Measurements from ENCODE around the gene SUPT16H. TPM values are rescaled to one million over a fixed set of nuclear protein-coding genes. Genes with fewer than 3 reads are reported as not detected.

The SUPT16H gene
- total and polyA plus RNA-seq, 12 donors: 39.2 to 76.4 (median 49.1) TPM

DNA sequence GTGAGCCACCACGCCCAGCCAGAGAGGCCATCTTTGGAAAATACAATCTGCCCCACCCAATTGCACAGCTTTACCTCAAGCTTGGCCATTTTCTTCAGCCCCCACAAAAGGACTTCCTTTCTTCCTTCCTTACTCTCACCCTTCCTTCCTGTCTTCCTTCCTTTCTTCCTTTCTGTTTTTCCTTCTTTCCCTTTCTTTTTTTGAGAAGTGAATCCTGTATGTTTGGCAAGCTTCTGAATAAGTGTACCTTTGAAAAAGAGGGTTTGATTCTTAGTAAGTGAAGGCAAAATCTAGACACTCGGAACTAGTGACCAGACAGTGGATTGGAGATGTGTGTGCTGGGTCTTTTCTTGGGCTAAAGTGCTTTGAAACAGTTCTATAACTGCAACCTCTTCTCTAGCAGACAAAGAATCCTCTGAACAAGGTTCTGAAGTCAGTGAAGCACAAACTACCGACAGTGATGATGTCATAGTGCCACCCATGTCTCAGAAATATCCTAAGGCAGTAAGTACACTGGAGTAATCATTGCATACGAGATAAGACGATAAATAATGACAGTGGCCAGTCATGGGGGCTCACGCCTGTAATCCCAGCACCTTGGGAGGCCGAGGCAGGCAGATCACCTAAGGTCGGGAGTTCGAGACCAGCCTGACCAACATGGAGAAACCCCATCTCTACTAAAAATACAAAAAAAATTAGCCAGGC, 49.5 kb downstream of the SUPT16H start:
- no peaks in the 10 kb centered on the region for H3K27me3 ChIP-seq
- WGBS, 4 donors: 67 to 85% (median 71%) methylated on average over 9 of the region's 9 CpGs
- no peak overlapping the region for H3K4me3 ChIP-seq
- TF ChIP-seq, protein P1, sequence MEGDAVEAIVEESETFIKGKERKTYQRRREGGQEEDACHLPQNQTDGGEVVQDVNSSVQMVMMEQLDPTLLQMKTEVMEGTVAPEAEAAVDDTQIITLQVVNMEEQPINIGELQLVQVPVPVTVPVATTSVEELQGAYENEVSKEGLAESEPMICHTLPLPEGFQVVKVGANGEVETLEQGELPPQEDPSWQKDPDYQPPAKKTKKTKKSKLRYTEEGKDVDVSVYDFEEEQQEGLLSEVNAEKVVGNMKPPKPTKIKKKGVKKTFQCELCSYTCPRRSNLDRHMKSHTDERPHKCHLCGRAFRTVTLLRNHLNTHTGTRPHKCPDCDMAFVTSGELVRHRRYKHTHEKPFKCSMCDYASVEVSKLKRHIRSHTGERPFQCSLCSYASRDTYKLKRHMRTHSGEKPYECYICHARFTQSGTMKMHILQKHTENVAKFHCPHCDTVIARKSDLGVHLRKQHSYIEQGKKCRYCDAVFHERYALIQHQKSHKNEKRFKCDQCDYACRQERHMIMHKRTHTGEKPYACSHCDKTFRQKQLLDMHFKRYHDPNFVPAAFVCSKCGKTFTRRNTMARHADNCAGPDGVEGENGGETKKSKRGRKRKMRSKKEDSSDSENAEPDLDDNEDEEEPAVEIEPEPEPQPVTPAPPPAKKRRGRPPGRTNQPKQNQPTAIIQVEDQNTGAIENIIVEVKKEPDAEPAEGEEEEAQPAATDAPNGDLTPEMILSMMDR (IDR thresholded peaks at IDR 0.05): no peak
- TF ChIP-seq POLR2A (IDR thresholded peaks at IDR 0.05): no peak
- DNase-seq: no peak
- H3K36me3 ChIP-seq (replicated peaks in 1 of 2): no peaks in the 10 kb centered on the region
- no peaks in the 10 kb centered on the region for H3K9me3 ChIP-seq (replicated peaks in 1 of 3)
- intact Hi-C loops (cut with DNase I): no loop called here
- H3K27ac ChIP-seq: no peak overlapping the region
- H3K4me1 ChIP-seq (replicated peaks in 1 of 2): no peaks in the 10 kb centered on the region

DNA sequence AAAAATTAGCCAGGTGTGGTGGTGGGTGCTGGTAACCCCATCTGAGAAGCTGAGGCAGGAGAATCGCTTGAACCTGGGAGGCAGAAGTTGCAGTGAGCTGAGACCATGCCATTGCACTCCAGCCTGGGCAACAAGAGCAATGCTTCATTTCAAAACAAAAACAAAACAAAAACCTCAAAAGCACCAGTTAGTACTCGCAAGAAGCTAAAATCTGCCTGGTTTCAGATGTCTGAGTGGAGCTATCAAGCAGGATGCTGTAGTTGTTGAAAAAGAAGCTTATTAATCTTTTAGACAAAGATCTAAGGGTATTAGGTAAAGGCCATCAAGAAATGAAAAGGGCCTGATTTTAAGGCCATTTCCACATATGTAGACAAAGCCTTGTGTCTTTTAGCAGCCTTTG, 50.9 kb downstream of the SUPT16H start:
- Histone ChIP-seq H3K27me3 (no peaks in the 10 kb centered on the region), H3K9me3 (replicated peaks in 1 of 3) (no peaks in the 10 kb centered on the region), H3K36me3 (replicated peaks in 1 of 2) (no peaks in the 10 kb centered on the region), H3K4me1 (replicated peaks in 1 of 2) (no peaks in the 10 kb centered on the region), H3K4me3 (no peak overlapping the region), H3K27ac (no peak overlapping the region)
- TF ChIP-seq POLR2A (IDR thresholded peaks at IDR 0.05): no peak
- TF ChIP-seq, protein P1 (IDR thresholded peaks at IDR 0.05): no peak
- intact Hi-C loops (cut with DNase I): no loop called here
- 75 to 83% (median 82%) methylated on average over 2 of the region's 2 CpGs for WGBS, 4 donors
- DNase-seq: no peak

DNA sequence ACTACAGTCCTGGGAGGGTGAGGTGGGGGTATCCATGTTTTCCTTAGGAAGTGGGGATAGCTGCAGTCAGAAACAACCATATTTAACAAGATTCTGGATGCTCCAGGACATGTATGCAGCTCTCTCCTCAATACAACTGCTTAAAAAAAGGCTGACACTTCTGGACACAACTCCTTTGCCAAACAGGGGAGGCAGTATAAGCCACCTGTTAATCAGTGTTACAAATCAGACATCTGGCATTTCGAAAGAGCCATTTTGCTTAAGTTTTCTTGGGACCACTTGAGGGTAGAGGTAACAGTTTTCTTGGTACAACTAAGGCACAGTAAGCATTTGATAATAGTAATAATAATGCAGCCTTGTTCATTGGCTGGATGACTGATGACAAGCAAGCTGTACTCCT, 56.8 kb downstream of the SUPT16H start:
- H3K4me3 ChIP-seq: no peak overlapping the region
- no peaks in the 10 kb centered on the region for H3K36me3 ChIP-seq (replicated peaks in 1 of 2)
- intact Hi-C loops (cut with DNase I): no loop called here
- H3K27me3 ChIP-seq: no peaks in the 10 kb centered on the region
- WGBS, 4 donors: 80 to 100% (median 89%) methylated on average over 1 of the region's 1 CpG
- H3K4me1 ChIP-seq (replicated peaks in 1 of 2): no peaks in the 10 kb centered on the region
- no peak for DNase-seq
- TF ChIP-seq, protein P1 (IDR thresholded peaks at IDR 0.05): no peak
- TF ChIP-seq POLR2A (IDR thresholded peaks at IDR 0.05): no peak
- no peaks in the 10 kb centered on the region for H3K9me3 ChIP-seq (replicated peaks in 1 of 3)
- H3K27ac ChIP-seq: no peak overlapping the region

GRCh38 chr14:21322716-21323115, 61.1 kb downstream of the SUPT16H start:
- no peak overlapping the region for H3K27ac ChIP-seq
- no peaks in the 10 kb centered on the region for H3K4me1 ChIP-seq (replicated peaks in 1 of 2)
- H3K36me3 ChIP-seq (replicated peaks in 1 of 2): no peaks in the 10 kb centered on the region
- WGBS, 4 donors: 47 to 80% (median 63%) methylated on average over 2 of the region's 2 CpGs
- TF ChIP-seq, protein P1 (IDR thresholded peaks at IDR 0.05): no peak
- no peak for TF ChIP-seq POLR2A (IDR thresholded peaks at IDR 0.05)
- no peaks in the 10 kb centered on the region for H3K27me3 ChIP-seq
- no peak for DNase-seq
- no peak overlapping the region for H3K4me3 ChIP-seq
- intact Hi-C loops (cut with DNase I): no loop called here
- H3K9me3 ChIP-seq (replicated peaks in 1 of 3): no peaks in the 10 kb centered on the region

Measured in adrenal gland (tissue), 12 donors.